Neutrophil (primary cell): Measurements from ENCODE around the gene TNNI3.
"Not testable (repeated sequence)": the region's sequence is repeated elsewhere in the genome, so short reads cannot be mapped to it uniquely, and the experiment has no call there.

Experiments used
- H3K27ac ChIP-seq: fragments of 200-600 bp; sonication (generic); 2 replicates; pipeline ENCODE4 v1.5.1; 2016; ENCODE audit warnings: mild to moderate bottlenecking, moderate library complexity
- H3K27me3 ChIP-seq: fragments of 200-600 bp; sonication (generic); 2 replicates; pipeline ENCODE4 v1.6.0; 2016; ENCODE audit warnings: mild to moderate bottlenecking
- H3K36me3 ChIP-seq: fragments of 200-600 bp; sonication (generic); 2 replicates; pipeline ENCODE4 v1.5.1; 2017
- H3K4me1 ChIP-seq, 2 experiments: fragments of 200-600 bp in 1 of 2; sonication (generic) in 1 of 2; 1 replicate in 1 of 2; 2 replicates in 1 of 2; pipeline versions ENCODE4 v1.5.1 to v1.6.1; 2013 to 2016; ENCODE audit warnings: low read depth in 1 of 2, low read length in 1 of 2, mild to moderate bottlenecking in 1 of 2, moderate library complexity in 1 of 2; ENCODE audit not compliant: control insufficient read depth in 1 of 2, insufficient read depth in 1 of 2
- H3K4me3 ChIP-seq, 2 experiments: fragments of 200-600 bp in 1 of 2; sonication (generic) in 1 of 2; 1 replicate in 1 of 2; 2 replicates in 1 of 2; pipeline ENCODE4 v1.5.1; 2013 to 2016; ENCODE audit warnings: low read depth in 1 of 2, low read length in 1 of 2, mild to moderate bottlenecking in 1 of 2, moderate library complexity in 1 of 2
- H3K9me3 ChIP-seq: fragments of 200-600 bp; sonication (generic); 2 replicates; pipeline ENCODE4 v1.5.1; 2016
- CTCF ChIP-seq: fragments of 200-600 bp; sonication (generic); IDR thresholded peaks from 2 replicates; pipeline ENCODE4 v1.5.1; 2016; ENCODE audit warnings: antibody characterized with exemption

TNNI3 gene

GRCh38 chr19:55160128-55160985 lies 2.8 kb upstream of the TNNI3 start:
- no peak overlapping the region for H3K27ac ChIP-seq
- TF ChIP-seq CTCF: peak; percentile 71

GRCh38 chr19:55158848-55159749 lies 1.6 kb upstream of the TNNI3 start:
- peaks cover 95% of the 10 kb centered on the region for H3K27me3 ChIP-seq
- no peaks in the 10 kb centered on the region for H3K4me1 ChIP-seq
- no peak overlapping the region for H3K27ac ChIP-seq
- no peak for TF ChIP-seq CTCF
- H3K36me3 ChIP-seq: no peaks in the 10 kb centered on the region
- no peak overlapping the region for H3K4me3 ChIP-seq
- H3K9me3 ChIP-seq: no peaks in the 10 kb centered on the region

More at GRCh38 chr19:55160128-55160985, 2.8 kb upstream of the TNNI3 start:
- Histone ChIP-seq H3K9me3 (no peaks in the 10 kb centered on the region), H3K36me3 (no peaks in the 10 kb centered on the region), H3K4me3 (no peak overlapping the region), H3K4me1 (no peaks in the 10 kb centered on the region), H3K27me3 (peaks cover 98% of the 10 kb centered on the region)

GRCh38 chr19:55158423-55158822 lies 891 bp upstream of the TNNI3 start:
- H3K36me3 ChIP-seq: no peaks in the 10 kb centered on the region
- H3K4me1 ChIP-seq: no peaks in the 10 kb centered on the region
- no peak for TF ChIP-seq CTCF
- H3K27ac ChIP-seq: no peak overlapping the region
- no peaks in the 10 kb centered on the region for H3K9me3 ChIP-seq
- no peak overlapping the region for H3K4me3 ChIP-seq
- H3K27me3 ChIP-seq: peaks cover 93% of the 10 kb centered on the region

GRCh38 chr19:55156202-55157063 lies 1.1 kb downstream of the TNNI3 start:
- H3K4me1 ChIP-seq: no peaks in the 10 kb centered on the region
- no peak overlapping the region for H3K4me3 ChIP-seq
- no peak for TF ChIP-seq CTCF
- H3K27ac ChIP-seq: no peak overlapping the region
- H3K36me3 ChIP-seq: no peaks in the 10 kb centered on the region
- no peaks in the 10 kb centered on the region for H3K9me3 ChIP-seq
- peaks cover 75% of the 10 kb centered on the region for H3K27me3 ChIP-seq

- H3K27me3 ChIP-seq: peaks cover 72% of the 10 kb centered on the region
- H3K4me3 ChIP-seq, H3K9me3 ChIP-seq, H3K4me1 ChIP-seq, H3K36me3 ChIP-seq, H3K27ac ChIP-seq: not testable (repeated sequence)
Measured at GRCh38 chr19:55155784-55156183, 1.7 kb downstream of the TNNI3 start.
